Activated CD4-positive, alpha-beta T cell treated with anti-CD3 and anti-CD28 coated beads for 4 hours (primary cell): ENCODE measurements around the gene EXOC4.
"Not testable (repeated sequence)": the region's sequence is repeated elsewhere in the genome, so short reads cannot be mapped to it uniquely, and the experiment has no call there.

Experiments
- DNase-seq, 2 donors: peaks; one replicate each; pipeline ENCODE4 v3.0.0-alpha.2; 2020

EXOC4 gene

GRCh38 chr7:133773601-133774000, 520.7 kb downstream of the EXOC4 start:
- no peak for DNase-seq

- no peak for DNase-seq
These were observed 522.3 kb downstream of the EXOC4 start for GRCh38 chr7:133775201-133775600.

- no peak for DNase-seq
These were observed 523.4 kb downstream of the EXOC4 start for GRCh38 chr7:133776266-133776665.

GRCh38 chr7:133777701-133778100, 524.8 kb downstream of the EXOC4 start:
- DNase-seq: no peak

- DNase-seq: no peak
These were observed 525.6 kb downstream of the EXOC4 start for GRCh38 chr7:133778472-133778871.

GRCh38 chr7:133779538-133779937, 526.7 kb downstream of the EXOC4 start:
- not testable (repeated sequence) for DNase-seq

- no peak for DNase-seq
These were observed 528.0 kb downstream of the EXOC4 start for GRCh38 chr7:133780912-133781311.

- no peak for DNase-seq
These were observed 528.7 kb downstream of the EXOC4 start for GRCh38 chr7:133781486-133782090.

- DNase-seq: no peak
These were observed 529.6 kb downstream of the EXOC4 start for GRCh38 chr7:133782470-133782869.

- no peak for DNase-seq
These were observed 530.4 kb downstream of the EXOC4 start for GRCh38 chr7:133783276-133783675.

GRCh38 chr7:133784486-133785001, 531.7 kb downstream of the EXOC4 start:
- no peak for DNase-seq

GRCh38 chr7:133786401-133786937, 533.6 kb downstream of the EXOC4 start:
- no peak for DNase-seq

GRCh38 chr7:133789974-133790373, 537.1 kb downstream of the EXOC4 start:
- no peak for DNase-seq

GRCh38 chr7:133790911-133791310, 538.0 kb downstream of the EXOC4 start:
- DNase-seq: no peak

- DNase-seq: no peak
These were observed 541.6 kb downstream of the EXOC4 start for GRCh38 chr7:133794479-133794878.

GRCh38 chr7:133795068-133795665, 542.3 kb downstream of the EXOC4 start:
- no peak for DNase-seq

- no peak for DNase-seq
These were observed 544.2 kb downstream of the EXOC4 start for GRCh38 chr7:133796782-133797745.

- DNase-seq: no peak
These were observed 545.1 kb downstream of the EXOC4 start for GRCh38 chr7:133797818-133798520.

GRCh38 chr7:133801341-133801740, 548.5 kb downstream of the EXOC4 start:
- DNase-seq: no peak

- DNase-seq: no peak
These were observed 551.2 kb downstream of the EXOC4 start for GRCh38 chr7:133804127-133804526.

GRCh38 chr7:133805426-133805825, 552.5 kb downstream of the EXOC4 start:
- DNase-seq: no peak

- no peak for DNase-seq
These were observed 555.0 kb downstream of the EXOC4 start for GRCh38 chr7:133807624-133808492.
